HL-60/S4 (cell line): Measurements from ENCODE around the gene TBC1D2B.

ENCODE experiments used
- in situ Hi-C: fragments of 300-500 bp; cut with MboI; formaldehyde crosslinking; loops from 2 replicates; pipeline ENCODE4 v1.14.3; 2022; ENCODE audit warnings: low sequenced_read_pairs

The TBC1D2B gene

GRCh38 chr15:78077053-78077870 is at the start of gene TBC1D2B:
TSS of gene TBC1D2B (minus strand) at chr15:78077711. CDS start at chr15:78077652, 59 bp downstream.
- in situ Hi-C loops, result no loop called here

GRCh38 chr15:78125267-78125666 is 47.8 kb upstream of the TBC1D2B start:
- in situ Hi-C loops, result no loop called here

GRCh38 chr15:78120523-78120922 is 43.0 kb upstream of the TBC1D2B start:
- in situ Hi-C loops, result no loop called here

- in situ Hi-C loops, result loop anchor here (5.0 to 10.0 kb wide), 2 partner anchors 122 to 155 kb away; partner anchors contain the start of gene ACSBG1
Observed at GRCh38 chr15:78112551-78112950, 35.0 kb upstream of the TBC1D2B start.

- in situ Hi-C loops, result loop anchor here (5.0 to 10.0 kb wide), 2 partner anchors 123 to 154 kb away; partner anchors contain the start of gene ACSBG1
Observed at GRCh38 chr15:78111788-78112187, 34.3 kb upstream of the TBC1D2B start.

GRCh38 chr15:78110916-78111475 is 33.5 kb upstream of the TBC1D2B start:
- in situ Hi-C loops, result loop anchor here (5.0 to 10.0 kb wide), 2 partner anchors 124 to 154 kb away; partner anchors contain the start of gene ACSBG1

- in situ Hi-C loops, result loop anchor here (5.0 to 10.0 kb wide), 2 partner anchors 125 to 153 kb away; partner anchors contain the start of gene ACSBG1
Observed at GRCh38 chr15:78110096-78110495, 32.6 kb upstream of the TBC1D2B start.

GRCh38 chr15:78109156-78109555 is 31.6 kb upstream of the TBC1D2B start:
- in situ Hi-C loops, result loop anchor here (5.0 kb wide), 1 partner anchor 102 kb away; no protein-coding TSS in a partner anchor

GRCh38 chr15:78108300-78109084 is 31.0 kb upstream of the TBC1D2B start:
- in situ Hi-C loops, result loop anchor here (5.0 kb wide), 1 partner anchor 101 kb away; no protein-coding TSS in a partner anchor

GRCh38 chr15:78107471-78107870 is 30.0 kb upstream of the TBC1D2B start:
- in situ Hi-C loops, result loop anchor here (5.0 kb wide), 1 partner anchor 100 kb away; no protein-coding TSS in a partner anchor

- in situ Hi-C loops, result loop anchor here (5.0 kb wide), 1 partner anchor 98 kb away; no protein-coding TSS in a partner anchor
Observed at GRCh38 chr15:78105476-78106241, 28.1 kb upstream of the TBC1D2B start.

- in situ Hi-C loops, result loop anchor here (5.0 kb wide), 1 partner anchor 98 kb away; no protein-coding TSS in a partner anchor
Observed at GRCh38 chr15:78104566-78105475, 27.3 kb upstream of the TBC1D2B start.

- in situ Hi-C loops, result no loop called here
Observed at GRCh38 chr15:78104119-78104479, 26.6 kb upstream of the TBC1D2B start.

GRCh38 chr15:78103406-78104118 is 26.1 kb upstream of the TBC1D2B start:
- in situ Hi-C loops, result no loop called here

GRCh38 chr15:78102741-78103140 is 25.2 kb upstream of the TBC1D2B start:
- in situ Hi-C loops, result no loop called here

GRCh38 chr15:78102211-78102610 is 24.7 kb upstream of the TBC1D2B start:
- in situ Hi-C loops, result no loop called here

- in situ Hi-C loops, result no loop called here
Observed at GRCh38 chr15:78101423-78102105, 24.1 kb upstream of the TBC1D2B start.

- in situ Hi-C loops, result no loop called here
Observed at GRCh38 chr15:78100886-78101285, 23.4 kb upstream of the TBC1D2B start.
